Naive thymus-derived CD4-positive, alpha-beta T cell (primary cell): ENCODE measurements around the gene EFL1. TPM values are rescaled to one million over a fixed set of nuclear protein-coding genes. Genes with fewer than 3 reads are reported as not detected.
A peak's percentile ranks its signal among the peaks of the same experiment; 100 is the strongest.
"Not testable (repeated sequence)": the region's sequence is repeated elsewhere in the genome, so short reads cannot be mapped to it uniquely, and the experiment has no call there.

Experiments
- ATAC-seq: fragments of 150-1000 bp; cut with Tn5 transposase; 2 replicates; pipeline ENCODE4 v1.10.0; 2021; ENCODE audit warnings: mild to moderate bottlenecking, moderate library complexity
- CTCF ChIA-PET: fragments of 350-600 bp; sonication (Branson Sonifier 250); formaldehyde crosslinking; loops from one replicate; lab custom pipeline; 2021; ENCODE audit warnings: antibody characterized with exemption; lab: Charles Lee
- POLR2A ChIA-PET: fragments of 350-600 bp; sonication (Branson Sonifier 250); formaldehyde crosslinking; loops from one replicate; lab custom pipeline; 2021; ENCODE audit warnings: antibody characterized with exemption, inconsistent platforms; lab: Charles Lee
- DNase-seq, 9 donors: peaks; one replicate each; pipeline versions ENCODE4 v3.0.0 to v3.0.0-alpha.2; 2020 to 2022; ENCODE audit warnings: mixed read lengths in 1 of 9
- H3K27ac ChIP-seq: one replicate; pipeline ENCODE4 v1.7.0; 2013; ENCODE audit warnings: mild to moderate bottlenecking, low read depth, low read length, moderate library complexity
- H3K27me3 ChIP-seq, 2 donors: one replicate each; pipeline ENCODE4 v1.7.0; 2013; ENCODE audit warnings: low read length in 2 of 2, mild to moderate bottlenecking in 2 of 2, moderate library complexity in 2 of 2; ENCODE audit not compliant: control insufficient read depth in 2 of 2, insufficient read depth in 2 of 2
- H3K36me3 ChIP-seq, 3 experiments: 1 replicate in 2 of 3; 2 replicates in 1 of 3; pipeline ENCODE4 v1.7.0; 2013; ENCODE audit warnings: low read length in 3 of 3, mild to moderate bottlenecking in 3 of 3, moderate library complexity in 1 of 3; ENCODE audit not compliant: insufficient read depth in 3 of 3, control insufficient read depth in 2 of 3
- H3K4me1 ChIP-seq, 2 donors: one replicate each; pipeline ENCODE4 v1.7.0; 2013; ENCODE audit warnings: low read length in 2 of 2, mild to moderate bottlenecking in 2 of 2, moderate library complexity in 1 of 2; ENCODE audit not compliant: control insufficient read depth in 2 of 2, insufficient read depth in 2 of 2
- H3K4me3 ChIP-seq: 2 replicates; pipeline ENCODE4 v1.7.0; 2013; ENCODE audit warnings: mild to moderate bottlenecking, low read length
- H3K9me3 ChIP-seq, 3 experiments: 1 replicate in 2 of 3; 2 replicates in 1 of 3; pipeline ENCODE4 v1.7.0; 2013; ENCODE audit warnings: low read length in 3 of 3; ENCODE audit not compliant: control insufficient read depth in 2 of 3
- H3K27ac Mint-ChIP-seq, 9 donors: one replicate each; pipeline ENCODE4 v1.8.0; 2020 to 2022; ENCODE audit warnings: mixed read lengths in 9 of 9, mild to moderate bottlenecking in 8 of 9, moderate library complexity in 5 of 9, inconsistent platforms in 2 of 9
- H3K27me3 Mint-ChIP-seq, 5 donors: one replicate each; pipeline ENCODE4 v1.8.0; 2021 to 2022; ENCODE audit warnings: mixed read lengths in 5 of 5, mild to moderate bottlenecking in 1 of 5
- H3K36me3 Mint-ChIP-seq, 5 donors: one replicate each; pipeline ENCODE4 v1.8.0; 2020 to 2022; ENCODE audit warnings: mixed read lengths in 5 of 5, mild to moderate bottlenecking in 3 of 5, inconsistent platforms in 1 of 5
- H3K4me1 Mint-ChIP-seq, 7 donors: one replicate each; pipeline ENCODE4 v1.8.0; 2020 to 2022; ENCODE audit warnings: mixed read lengths in 7 of 7, mild to moderate bottlenecking in 3 of 7, inconsistent platforms in 1 of 7
- H3K4me3 Mint-ChIP-seq, 10 donors: one replicate each; pipeline ENCODE4 v1.8.0; 2020 to 2022; ENCODE audit warnings: mild to moderate bottlenecking in 10 of 10, mixed read lengths in 10 of 10, moderate library complexity in 6 of 10, inconsistent platforms in 2 of 10
- H3K9me3 Mint-ChIP-seq, 11 donors: one replicate each; pipeline ENCODE4 v1.8.0; 2020 to 2022; ENCODE audit warnings: mixed read lengths in 11 of 11, mild to moderate bottlenecking in 4 of 11, inconsistent platforms in 1 of 11, moderate library complexity in 1 of 11
- intact Hi-C, 2 donors: fragments of 100-400 bp; cut with micrococcal nuclease; formaldehyde crosslinking; loops; one replicate each; pipeline ENCODE4 v1.15.1; 2023
- polyA plus RNA-seq, 2 donors: library from polyadenylated mRNA; unstranded; fragments of 300-500 nt; fragmentation: Illumina TruSeq; gene quantifications; one replicate each; pipeline ENCODE4 v1.2.3, GENCODE V29; 2021
- total RNA-seq, 6 experiments: library from RNA in 5 of 6; stranded (reverse) in 5 of 6; gene quantifications; 1 replicate in 5 of 6; 2 replicates in 1 of 6; pipeline ENCODE4 v1.2.3 and lab custom pipeline; 2021 to 2026

The EFL1 gene
- total and polyA plus RNA-seq, 7 experiments from 2014 or later, result 9.9 to 27.5 (median 16.6) TPM

- Histone ChIP-seq H3K27me3 (no peaks in the 10 kb centered on the region), H3K9me3 (no peaks in the 10 kb centered on the region), H3K27ac (no peak overlapping the region), H3K4me1 (peaks cover 6 to 9% of the 10 kb centered on the region in 2 donors), H3K36me3 (no peaks in the 10 kb centered on the region), H3K4me3 (no peak overlapping the region)
- peak; percentile 27 to 76 (median 64) for DNase-seq
- ChIA-PET POLR2A (interaction anchor here (0.6 to 1.2 kb wide), 2 partner anchors 12 to 17 kb away, joined by 3 read pairs; no protein-coding TSS in a partner anchor), CTCF (no interaction called here)
- peaks cover 0 to 2% (median 0%) of the 10 kb centered on the region in 5 donors for H3K36me3 Mint-ChIP-seq
- peak overlapping the region in 9 of 10 donors; percentile 36 to 70 (median 51) for H3K4me3 Mint-ChIP-seq
- peak overlapping the region in 7 of 9 donors; percentile 25 to 85 (median 64) for H3K27ac Mint-ChIP-seq
- H3K4me1 Mint-ChIP-seq, result peaks cover 0 to 24% (median 13%) of the 10 kb centered on the region in 7 donors
- H3K9me3 Mint-ChIP-seq, result no peaks in the 10 kb centered on the region
- no peaks in the 10 kb centered on the region for H3K27me3 Mint-ChIP-seq
- intact Hi-C loops, result no loop called here
- peak; percentile 91 for ATAC-seq
Measured at GRCh38 chr15:82298520-82298919, 36.0 kb upstream of the EFL1 start.

- POLR2A ChIA-PET, result interaction anchor here (1.2 kb wide), 1 partner anchor 17 kb away, joined by 3 read pairs; no protein-coding TSS in a partner anchor
- Histone ChIP-seq H3K27ac (no peak overlapping the region), H3K4me1 (peaks cover 6 to 9% of the 10 kb centered on the region in 2 donors), H3K27me3 (no peaks in the 10 kb centered on the region), H3K4me3 (no peak overlapping the region), H3K9me3 (no peaks in the 10 kb centered on the region), H3K36me3 (no peaks in the 10 kb centered on the region)
- H3K27ac Mint-ChIP-seq, result peak overlapping the region in 7 of 9 donors; percentile 9 to 85 (median 81)
- intact Hi-C loops, result no loop called here
- H3K36me3 Mint-ChIP-seq, result no peaks in the 10 kb centered on the region
- peaks cover 0 to 24% (median 13%) of the 10 kb centered on the region in 7 donors for H3K4me1 Mint-ChIP-seq
- DNase-seq, result no peak
- CTCF ChIA-PET, result no interaction called here
- peak overlapping the region in 8 of 10 donors; percentile 39 to 70 (median 51) for H3K4me3 Mint-ChIP-seq
- no peaks in the 10 kb centered on the region for H3K27me3 Mint-ChIP-seq
- ATAC-seq, result no peak
- no peaks in the 10 kb centered on the region for H3K9me3 Mint-ChIP-seq
Measured at GRCh38 chr15:82298032-82298431, 35.5 kb upstream of the EFL1 start.

- intact Hi-C loops, result no loop called here
- ChIA-PET CTCF (no interaction called here), POLR2A (no interaction called here)
- Histone ChIP-seq H3K4me1 (peaks cover 6 to 9% of the 10 kb centered on the region in 2 donors), H3K9me3 (no peaks in the 10 kb centered on the region), H3K27me3 (no peaks in the 10 kb centered on the region), H3K4me3 (no peak overlapping the region), H3K27ac (no peak overlapping the region), H3K36me3 (no peaks in the 10 kb centered on the region)
- Mint-ChIP-seq H3K36me3 (no peaks in the 10 kb centered on the region), H3K27me3 (no peaks in the 10 kb centered on the region), H3K4me3 (peak overlapping the region in 8 of 10 donors; percentile 4 to 53 (median 46)), H3K9me3 (peaks cover 0 to 3% (median 0%) of the 10 kb centered on the region in 11 donors), H3K27ac (peak overlapping the region in 8 of 9 donors; percentile 9 to 85 (median 64)), H3K4me1 (peaks cover 0 to 24% (median 13%) of the 10 kb centered on the region in 7 donors)
- ATAC-seq (no peak), DNase-seq (no peak)
Measured at GRCh38 chr15:82297546-82297945, 35.0 kb upstream of the EFL1 start.

GRCh38 chr15:82294061-82294690 lies 31.6 kb upstream of the EFL1 start:
- POLR2A ChIA-PET, result no interaction called here
- CTCF ChIA-PET, result no interaction called here
- peaks cover 0 to 13% (median 0%) of the 10 kb centered on the region in 5 donors for H3K27me3 Mint-ChIP-seq
- H3K27ac ChIP-seq, result no peak overlapping the region
- H3K27me3 ChIP-seq, result no peaks in the 10 kb centered on the region
- H3K9me3 Mint-ChIP-seq, result peaks cover 0 to 14% (median 9%) of the 10 kb centered on the region in 11 donors
- ATAC-seq (no peak), DNase-seq (no peak)
- peaks cover 6 to 9% of the 10 kb centered on the region in 2 donors for H3K4me1 ChIP-seq
- H3K4me3 Mint-ChIP-seq, result no peak overlapping the region
- no peaks in the 10 kb centered on the region for H3K36me3 ChIP-seq
- no peak overlapping the region for H3K4me3 ChIP-seq
- peaks cover 0 to 7% (median 0%) of the 10 kb centered on the region in 3 experiments for H3K9me3 ChIP-seq
- H3K27ac Mint-ChIP-seq, result peak overlapping the region in 1 of 9 donors; percentile 8
- peaks cover 0 to 7% (median 1%) of the 10 kb centered on the region in 5 donors for H3K36me3 Mint-ChIP-seq
- intact Hi-C loops, result no loop called here
- peaks cover 5 to 33% (median 22%) of the 10 kb centered on the region in 7 donors for H3K4me1 Mint-ChIP-seq

GRCh38 chr15:82292271-82292670 lies 29.7 kb upstream of the EFL1 start:
- Mint-ChIP-seq H3K27me3 (peaks cover 0 to 24% (median 0%) of the 10 kb centered on the region in 5 donors), H3K9me3 (peaks cover 2 to 26% (median 17%) of the 10 kb centered on the region in 11 donors), H3K4me1 (peaks cover 7 to 31% (median 25%) of the 10 kb centered on the region in 7 donors), H3K4me3 (no peak overlapping the region), H3K36me3 (peaks cover 0 to 7% (median 7%) of the 10 kb centered on the region in 5 donors), H3K27ac (peak overlapping the region in 2 of 9 donors; percentile 18 to 19)
- H3K27ac ChIP-seq, result no peak overlapping the region
- ChIA-PET POLR2A (no interaction called here), CTCF (no interaction called here)
- no peaks in the 10 kb centered on the region for H3K36me3 ChIP-seq
- H3K9me3 ChIP-seq, result peaks cover 0 to 8% (median 0%) of the 10 kb centered on the region in 3 experiments
- peaks cover 4 to 8% of the 10 kb centered on the region in 2 donors for H3K4me1 ChIP-seq
- H3K27me3 ChIP-seq, result no peaks in the 10 kb centered on the region
- no peak overlapping the region for H3K4me3 ChIP-seq
- no peak for DNase-seq
- no peak for ATAC-seq
- intact Hi-C loops, result no loop called here

- peaks cover 16 to 52% (median 45%) of the 10 kb centered on the region in 7 donors for H3K4me1 Mint-ChIP-seq
Measured at GRCh38 chr15:82288202-82288601, 25.7 kb upstream of the EFL1 start.

More at GRCh38 chr15:82288202-82288601, 25.7 kb upstream of the EFL1 start:
- CTCF ChIA-PET, result interaction anchor here (0.5 kb wide), 1 partner anchor 23 kb away, joined by 3 read pairs; no protein-coding TSS in a partner anchor
- peaks cover 0 to 26% (median 0%) of the 10 kb centered on the region in 5 donors for H3K27me3 Mint-ChIP-seq
- H3K27ac ChIP-seq, H3K27me3 ChIP-seq, H3K4me3 ChIP-seq, H3K9me3 ChIP-seq, H3K36me3 Mint-ChIP-seq, ATAC-seq, H3K36me3 ChIP-seq, DNase-seq, POLR2A ChIA-PET, intact Hi-C loops: not testable (repeated sequence)
- peak overlapping the region in 3 of 9 donors; percentile 32 to 97 (median 87) for H3K27ac Mint-ChIP-seq
- H3K4me3 Mint-ChIP-seq, result peak overlapping the region in 1 of 10 donors; percentile 67
- H3K4me1 ChIP-seq, result peaks cover 22 to 30% of the 10 kb centered on the region in 2 donors
- peaks cover 2 to 26% (median 18%) of the 10 kb centered on the region in 11 donors for H3K9me3 Mint-ChIP-seq
